Endodermal cell (in vitro differentiated cells): ENCODE data around the gene MAB21L4. TPM values are rescaled to one million over a fixed set of nuclear protein-coding genes. Genes with fewer than 3 reads are reported as not detected.
A peak's percentile ranks its signal among the peaks of the same experiment; 100 is the strongest.

Experiments used
- DNase-seq: peaks from one replicate; pipeline ENCODE4 v3.0.0-alpha.2; 2017
- H3K27ac ChIP-seq: 2 replicates; pipeline ENCODE4 v1.5.1; 2013; ENCODE audit warnings: mild to moderate bottlenecking, low read depth, low read length, moderate library complexity
- H3K27me3 ChIP-seq: 2 replicates; pipeline ENCODE4 v1.6.1; 2013; ENCODE audit warnings: mild to moderate bottlenecking, low read length, moderate library complexity; ENCODE audit not compliant: insufficient read depth, control insufficient read depth, poor library complexity, severe bottlenecking
- H3K36me3 ChIP-seq: 2 replicates; pipeline ENCODE4 v1.7.0; 2013; ENCODE audit warnings: mild to moderate bottlenecking, low read length, moderate library complexity; ENCODE audit not compliant: control insufficient read depth, insufficient read depth
- H3K4me1 ChIP-seq: one replicate; pipeline ENCODE4 v1.7.0; 2013; ENCODE audit warnings: low read length; ENCODE audit not compliant: control insufficient read depth, insufficient read depth
- H3K4me3 ChIP-seq: 2 replicates; pipeline ENCODE4 v1.5.1; 2013; ENCODE audit warnings: mild to moderate bottlenecking, low read length, moderate library complexity
- H3K9ac ChIP-seq: 2 replicates; pipeline ENCODE4 v1.6.1; 2013; ENCODE audit warnings: mild to moderate bottlenecking, low read length, moderate library complexity; ENCODE audit not compliant: poor library complexity, severe bottlenecking; ENCODE audit errors: extremely low read depth
- H3K9me3 ChIP-seq: 2 replicates; pipeline ENCODE4 v1.6.1; 2013; ENCODE audit warnings: mild to moderate bottlenecking, low read length, moderate library complexity; ENCODE audit not compliant: control insufficient read depth
- H3K27ac Mint-ChIP-seq: 2 replicates; pipeline ENCODE4 v1.8.0; 2020; ENCODE audit warnings: mixed read lengths
- H3K27me3 Mint-ChIP-seq: 2 replicates; pipeline ENCODE4 v1.8.0; 2021; ENCODE audit warnings: mild to moderate bottlenecking, mixed read lengths; ENCODE audit not compliant: insufficient read depth
- H3K36me3 Mint-ChIP-seq: 2 replicates; pipeline ENCODE4 v1.8.0; 2020; ENCODE audit warnings: low read depth, mixed read lengths
- H3K4me1 Mint-ChIP-seq: 2 replicates; pipeline ENCODE4 v1.8.0; 2020; ENCODE audit warnings: mixed read lengths
- H3K4me3 Mint-ChIP-seq: 2 replicates; pipeline ENCODE4 v1.8.0; 2020; ENCODE audit warnings: mild to moderate bottlenecking, moderate library complexity, mixed read lengths
- H3K9me3 Mint-ChIP-seq: 2 replicates; pipeline ENCODE4 v1.8.0; 2020; ENCODE audit warnings: mild to moderate bottlenecking, mixed read lengths
- WGBS, 2 experiments: methylation state at CpG; one replicate each; pipeline versions ENCODE4 v1.1.5 to v1.1.7; 2013; ENCODE audit warnings: missing lambda C conversion rate in 2 of 2, mixed read lengths in 1 of 2; ENCODE audit not compliant: insufficient coverage in 1 of 2, insufficient read length in 1 of 2; 5-methylcytosine and 5-hydroxymethylcytosine counted together
- total RNA-seq, 2 donors: library from RNA; stranded (reverse); fragmentation: NEBNext Ultra II Directional in 1 of 2; extraction: Animal tissue kit (Norgen Biotek cat#: 25700) in 1 of 2; gene quantifications; 2 replicates in 1 of 2; 3 replicates in 1 of 2; pipeline ENCODE4 v1.2.1, GENCODE V29; 2021
- TF ChIP-seq, protein P1 (sequence below): fragments of 200-600 bp; sonication (generic); conservative IDR thresholded peaks from 2 replicates; pipeline ENCODE4 v1.5.0; 2021; ENCODE audit warnings: antibody characterized with exemption, mild to moderate bottlenecking

The MAB21L4 gene
- total RNA-seq, 2 donors from 2014 or later = 0.31 TPM; not detected in 1

DNA sequence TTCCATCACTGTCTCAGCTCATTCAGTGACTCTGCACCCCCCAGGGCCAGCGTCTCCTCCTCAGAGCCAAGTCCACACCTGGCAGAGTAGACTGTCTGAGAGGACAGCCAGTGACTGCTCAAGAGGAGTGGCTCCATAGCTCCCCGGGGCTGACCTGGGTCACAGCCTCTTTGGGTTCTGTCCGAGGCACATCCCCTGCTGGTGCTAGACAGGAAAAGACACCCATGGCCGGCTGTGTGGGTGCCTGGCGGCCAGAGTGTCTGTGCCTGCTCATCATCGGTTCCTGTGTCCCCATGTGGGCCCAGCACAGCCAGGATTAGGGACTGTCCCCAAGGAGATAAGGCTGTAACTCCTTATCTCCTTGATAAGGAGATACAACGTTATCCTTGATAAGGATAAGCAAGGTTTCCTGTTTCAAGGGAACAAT is 6.7 kb upstream of the MAB21L4 start:
- Histone ChIP-seq H3K9ac (no peak overlapping the region), H3K9me3 (peaks cover 15% of the 10 kb centered on the region), H3K36me3 (no peaks in the 10 kb centered on the region), H3K27me3 (peaks cover 9% of the 10 kb centered on the region), H3K27ac (no peak overlapping the region), H3K4me3 (no peak overlapping the region), H3K4me1 (no peaks in the 10 kb centered on the region)
- DNase-seq = peak; percentile 78
- Mint-ChIP-seq H3K4me1 (peaks cover 14% of the 10 kb centered on the region), H3K27ac (peak overlapping the region; percentile 67), H3K27me3 (peaks cover 29% of the 10 kb centered on the region), H3K36me3 (peaks cover 3% of the 10 kb centered on the region), H3K4me3 (no peak overlapping the region), H3K9me3 (peaks cover 17% of the 10 kb centered on the region)
- 44 to 75% methylated on average over 4 to 7 of the region's 7 CpGs for WGBS, 2 experiments
- TF ChIP-seq, protein P1, sequence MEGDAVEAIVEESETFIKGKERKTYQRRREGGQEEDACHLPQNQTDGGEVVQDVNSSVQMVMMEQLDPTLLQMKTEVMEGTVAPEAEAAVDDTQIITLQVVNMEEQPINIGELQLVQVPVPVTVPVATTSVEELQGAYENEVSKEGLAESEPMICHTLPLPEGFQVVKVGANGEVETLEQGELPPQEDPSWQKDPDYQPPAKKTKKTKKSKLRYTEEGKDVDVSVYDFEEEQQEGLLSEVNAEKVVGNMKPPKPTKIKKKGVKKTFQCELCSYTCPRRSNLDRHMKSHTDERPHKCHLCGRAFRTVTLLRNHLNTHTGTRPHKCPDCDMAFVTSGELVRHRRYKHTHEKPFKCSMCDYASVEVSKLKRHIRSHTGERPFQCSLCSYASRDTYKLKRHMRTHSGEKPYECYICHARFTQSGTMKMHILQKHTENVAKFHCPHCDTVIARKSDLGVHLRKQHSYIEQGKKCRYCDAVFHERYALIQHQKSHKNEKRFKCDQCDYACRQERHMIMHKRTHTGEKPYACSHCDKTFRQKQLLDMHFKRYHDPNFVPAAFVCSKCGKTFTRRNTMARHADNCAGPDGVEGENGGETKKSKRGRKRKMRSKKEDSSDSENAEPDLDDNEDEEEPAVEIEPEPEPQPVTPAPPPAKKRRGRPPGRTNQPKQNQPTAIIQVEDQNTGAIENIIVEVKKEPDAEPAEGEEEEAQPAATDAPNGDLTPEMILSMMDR = no peak

- Mint-ChIP-seq H3K4me1 (peaks cover 14% of the 10 kb centered on the region), H3K27ac (peak overlapping the region; percentile 67), H3K4me3 (no peak overlapping the region), H3K27me3 (peaks cover 25% of the 10 kb centered on the region), H3K9me3 (peaks cover 17% of the 10 kb centered on the region), H3K36me3 (peaks cover 3% of the 10 kb centered on the region)
- Histone ChIP-seq H3K4me3 (no peak overlapping the region), H3K27me3 (peaks cover 9% of the 10 kb centered on the region), H3K9ac (no peak overlapping the region), H3K27ac (no peak overlapping the region), H3K9me3 (peaks cover 15% of the 10 kb centered on the region), H3K4me1 (no peaks in the 10 kb centered on the region), H3K36me3 (no peaks in the 10 kb centered on the region)
- no peak for DNase-seq
- 81 to 91% methylated on average over 3 to 14 of the region's 14 CpGs for WGBS, 2 experiments
- TF ChIP-seq, protein P1 = no peak
Measured at GRCh38 chr2:240901986-240902614, 6.1 kb upstream of the MAB21L4 start.

- Histone ChIP-seq H3K4me3 (no peak overlapping the region), H3K4me1 (no peaks in the 10 kb centered on the region), H3K27ac (no peak overlapping the region), H3K9ac (no peak overlapping the region), H3K27me3 (no peaks in the 10 kb centered on the region), H3K36me3 (no peaks in the 10 kb centered on the region), H3K9me3 (peaks cover 15% of the 10 kb centered on the region)
- DNase-seq = no peak
- Mint-ChIP-seq H3K27ac (no peak overlapping the region), H3K4me1 (peaks cover 14% of the 10 kb centered on the region), H3K27me3 (peaks cover 10% of the 10 kb centered on the region), H3K4me3 (no peak overlapping the region), H3K9me3 (peaks cover 17% of the 10 kb centered on the region), H3K36me3 (peaks cover 3% of the 10 kb centered on the region)
- 95 to 96% methylated on average over 16 to 26 of the region's 27 CpGs for WGBS, 2 experiments
- TF ChIP-seq, protein P1 = no peak
Measured at GRCh38 chr2:240900141-240900860, 4.3 kb upstream of the MAB21L4 start.
